Right lobe of liver (tissue), 4 donors: Measurements from ENCODE around the gene CHRNA1.

Experiments used
- CTCF ChIP-seq, 4 donors: fragments of 200-600 bp in 3 of 4; fragments of 450-650 bp in 1 of 4; IDR thresholded peaks; one replicate each; pipeline versions ENCODE4 v1.5.1 to v1.8.0; 2016 to 2022; ENCODE audit warnings: antibody characterized with exemption in 4 of 4, mild to moderate bottlenecking in 2 of 4
- POLR2A ChIP-seq: fragments of 450-650 bp; IDR thresholded peaks from one replicate; pipeline ENCODE4 v1.6.1; 2017; ENCODE audit warnings: antibody characterized with exemption, mild to moderate bottlenecking
- donor health status: DM: no; HTN: no; CAD: no.
- donor health status: DM: no; HTN: no; CAD: no.
- donor health status: DM: no; HTN: yes; CAD: no.

GRCh38 chr2:174760845-174761473, 3.3 kb downstream of the CHRNA1 start:
- TF ChIP-seq CTCF (IDR thresholded peaks at IDR 0.05): no peak
- TF ChIP-seq POLR2A: no peak
